ENCODE measurements around the gene CP.

- TF ChIP-seq SP1 (IDR thresholded peaks at IDR 0.05) (no peak), ELF4 (IDR thresholded peaks at IDR 0.05) (no peak), FOXA1 (IDR thresholded peaks at IDR 0.05) (no peak), TARDBP (IDR thresholded peaks at IDR 0.05) (no peak), PKNOX1 (IDR thresholded peaks at IDR 0.05) (no peak), SUZ12 (IDR thresholded peaks at IDR 0.05) (no peak), LEF1 (IDR thresholded peaks at IDR 0.05; ENCODE audit: borderline replicate concordance) (no peak), FOXK2 (IDR thresholded peaks at IDR 0.05) (no peak), BHLHE40 (IDR thresholded peaks at IDR 0.05; ENCODE audit: borderline replicate concordance) (no peak), FOXM1 (IDR thresholded peaks at IDR 0.05; ENCODE audit: borderline replicate concordance) (no peak), CTBP1 (IDR thresholded peaks at IDR 0.05; ENCODE audit: borderline replicate concordance) (no peak), ARNT (IDR thresholded peaks at IDR 0.05) (no peak), ZNF384 (IDR thresholded peaks at IDR 0.05) (no peak), NFRKB (IDR thresholded peaks at IDR 0.05) (no peak)
Measured at GRCh38 chr3:149151843-149152242, 69.8 kb downstream of the CP start.

All from HEK293T (cell line).